HepG2 (cell line): Measurements from ENCODE around the gene CDA. TPM values are rescaled to one million over a fixed set of nuclear protein-coding genes. Genes with fewer than 3 reads are reported as not detected.

Experiments
- ATAC-seq: fragments of 200-7000 bp; cut with Tn5 transposase; 3 replicates; pipeline ENCODE4 v1.9.1; 2020; ENCODE audit warnings: mild to moderate bottlenecking, moderate library complexity
- BruUV-seq: library from RNA; stranded (reverse); fragments of 400-500 nt; replicated peaks from 2 replicates; lab custom pipeline; 2021; lab: Mats Ljungman, UMichigan
- CTCF ChIA-PET: fragments of 300-600 bp; formaldehyde crosslinking; extraction: SDS; loops from one replicate; lab custom pipeline; 2021; ENCODE audit warnings: low total read pairs, inconsistent platforms, low intra/inter-chr PET ratio; lab: Yijun Ruan, JAX
- POLR2A ChIA-PET: fragments of 350-600 bp; sonication (Branson Sonifier 250); formaldehyde crosslinking; loops from one replicate; lab custom pipeline; 2020; ENCODE audit warnings: antibody characterized with exemption, inconsistent platforms; lab: Yijun Ruan, JAX
- DNase-seq: peaks from one replicate; pipeline ENCODE4 v3.0.0-alpha.2; 2015; ENCODE audit warnings: low spot score
- FAIRE-seq: peaks from 3 replicates; lab custom pipeline; 2011; peaks lifted over from hg19 to GRCh38; lab: Jason Lieb, UNC
- H2AFZ ChIP-seq: one replicate; pipeline ENCODE4 v1.6.1; 2011; ENCODE audit warnings: low read length, inconsistent platforms
- H3K27ac ChIP-seq: fragments of 300-600 bp; 3 replicates; pipeline ENCODE4 v1.8.0; 2011; ENCODE audit warnings: mixed run types, mild to moderate bottlenecking, mixed read lengths, low read length, inconsistent platforms; ENCODE audit not compliant: insufficient read depth; ENCODE audit errors: extremely low read length
- H3K27me3 ChIP-seq, 2 experiments: fragments of 200-600 bp in 1 of 2; 2 replicates in 1 of 2; 3 replicates in 1 of 2; pipeline versions ENCODE4 v1.6.0 to v1.8.0; 2011; ENCODE audit warnings: low read length in 2 of 2, mild to moderate bottlenecking in 2 of 2, moderate library complexity in 2 of 2, inconsistent platforms in 1 of 2; ENCODE audit not compliant: insufficient read depth in 2 of 2, control insufficient read depth in 1 of 2
- H3K36me3 ChIP-seq, 2 experiments: fragments of 200-600 bp in 1 of 2; replicated peaks in 1 of 2; 2 replicates in 1 of 2; 3 replicates in 1 of 2; pipeline versions ENCODE4 v1.5.1 to v1.8.0; 2011; ENCODE audit warnings: low read length in 2 of 2, inconsistent platforms in 1 of 2; ENCODE audit not compliant: insufficient read depth in 2 of 2, control insufficient read depth in 1 of 2
- H3K4me1 ChIP-seq: 2 replicates; pipeline ENCODE4 v1.5.1; 2012; ENCODE audit warnings: low read length, inconsistent platforms; ENCODE audit not compliant: insufficient read depth
- H3K4me2 ChIP-seq: 2 replicates; pipeline ENCODE4 v1.6.0; 2011; ENCODE audit warnings: low read depth, low read length, inconsistent platforms
- H3K4me3 ChIP-seq, 3 experiments: fragments of 200-600 bp in 1 of 3; sonication (generic), shearing (Covaris generic) in 1 of 3; replicated peaks in 1 of 3; 2 replicates each; pipeline ENCODE4 v1.5.1; 2011 to 2016; ENCODE audit warnings: low read length in 3 of 3, inconsistent platforms in 2 of 3, low read depth in 2 of 3, mild to moderate bottlenecking in 2 of 3, control low read depth in 1 of 3, mixed read lengths in 1 of 3; ENCODE audit not compliant: insufficient read depth in 1 of 3
- H3K79me2 ChIP-seq: one replicate; pipeline ENCODE4 v1.6.1; 2011; ENCODE audit warnings: low read length, inconsistent platforms; ENCODE audit not compliant: insufficient read depth
- H3K9ac ChIP-seq: 2 replicates; pipeline ENCODE4 v1.6.0; 2011; ENCODE audit warnings: mild to moderate bottlenecking, low read depth, low read length, inconsistent platforms; ENCODE audit not compliant: insufficient read depth
- H3K9me3 ChIP-seq: 2 replicates; pipeline ENCODE4 v1.5.1; 2012; ENCODE audit warnings: mild to moderate bottlenecking, low read length
- H4K20me1 ChIP-seq: 2 replicates; pipeline ENCODE4 v1.6.0; 2011; ENCODE audit warnings: inconsistent platforms, mild to moderate bottlenecking, low read length, moderate library complexity; ENCODE audit not compliant: insufficient read depth
- ATF7 ChIP-seq, 2 experiments: fragments of 450-650 bp in 1 of 2; sonication (generic) in 1 of 2; formaldehyde crosslinking in 1 of 2; IDR thresholded peaks; 2 replicates each; pipeline versions ENCODE4 v1.4.0 to v1.6.1; 2016 to 2020; ENCODE audit warnings: antibody characterized with exemption in 1 of 2, mild to moderate bottlenecking in 1 of 2, missing genetic modification reagents in 1 of 2
- CEBPG ChIP-seq: IDR thresholded peaks from 2 replicates; pipeline ENCODE4 v1.6.1; 2016
- CREB1 ChIP-seq, 2 experiments: fragments of 450-650 bp in 1 of 2; IDR thresholded peaks; 2 replicates each; pipeline ENCODE4 v1.6.1; 2016 to 2017; ENCODE audit warnings: control low read depth in 1 of 2, mild to moderate bottlenecking in 1 of 2, missing compliant biosample characterization in 1 of 2, missing genetic modification characterization in 1 of 2
- CTCF ChIP-seq: sonication (generic); formaldehyde crosslinking; IDR thresholded peaks from 2 replicates; pipeline ENCODE4 v1.5.0; 2020; ENCODE audit warnings: mild to moderate bottlenecking, missing genetic modification reagents, moderate library complexity
- FOXP1 ChIP-seq, 2 experiments: fragments of 450-650 bp in 1 of 2; IDR thresholded peaks; 2 replicates each; pipeline ENCODE4 v1.6.1; 2017 to 2018; ENCODE audit warnings: antibody characterized with exemption in 1 of 2
- RAD21 ChIP-seq: fragments of 450-650 bp; formaldehyde crosslinking; IDR thresholded peaks from 2 replicates; pipeline ENCODE4 v1.5.0; 2020; ENCODE audit warnings: mild to moderate bottlenecking
- RNF2 ChIP-seq: fragments of 450-650 bp; conservative IDR thresholded peaks from 2 replicates; pipeline ENCODE4 v1.6.1; 2016; ENCODE audit warnings: low read depth
- SMC3 ChIP-seq: IDR thresholded peaks from 2 replicates; pipeline ENCODE4 v1.6.1; 2011; ENCODE audit warnings: low read length, improper control_type of control experiment
- STAG1 ChIP-seq: sonication (generic); formaldehyde crosslinking; IDR thresholded peaks from 2 replicates; pipeline ENCODE4 v1.4.0; 2020; ENCODE audit warnings: missing genetic modification reagents
- ZNF124 ChIP-seq: sonication (generic); formaldehyde crosslinking; IDR thresholded peaks from 2 replicates; pipeline ENCODE4 v1.4.0; 2020; ENCODE audit warnings: missing genetic modification reagents
- WGBS: methylation state at CpG from one replicate; pipeline ENCODE4 v1.1.6; 2017; ENCODE audit warnings: low lambda C conversion rate; 5-methylcytosine and 5-hydroxymethylcytosine counted together
- in situ Hi-C: cut with HindIII; loops from 2 replicates; pipeline ENCODE4 v1.10.0; 2017; ENCODE audit warnings: low pct_unique_long_range_greater_than_20kb; ENCODE audit not compliant: extremely low pct_ligation_motif_present
- intact Hi-C: fragments of 100-400 bp; cut with micrococcal nuclease; formaldehyde crosslinking; loops from one replicate; pipeline ENCODE4 v1.10.0; 2022; ENCODE audit not compliant: unreplicated experiment
- polyA plus RNA-seq, 8 experiments: library from polyadenylated mRNA; depleted of rRNA in 3 of 8; stranded (reverse) in 7 of 8; unstranded in 1 of 8; fragments of >200 nt; fragmentation: Illumina TruSeq in 4 of 8; extraction: Trizol in 4 of 8; gene quantifications; 2 replicates each; pipeline versions ENCODE4 v1.2.1 to v1.2.3, GENCODE V29; 2011 to 2016; ENCODE audit warnings: low read depth in 4 of 8, missing spikeins in 1 of 8, mixed read lengths in 1 of 8; ENCODE audit not compliant: insufficient read depth in 1 of 8
- total RNA-seq, 5 experiments: library from RNA; depleted of rRNA; stranded (reverse); fragments of >200 nt; fragmentation: Illumina TruSeq; extraction: Trizol; gene quantifications; 2 replicates each; pipeline ENCODE4 v1.2.3, GENCODE V29; 2016; ENCODE audit warnings: low read depth in 1 of 5

Gene CDA
- total and polyA plus RNA-seq, 2 of the 13 experiments (the other 11 are each of a cell fraction or from before 2014, with no cell fraction given), result 0.66 to 2.1 TPM

DNA sequence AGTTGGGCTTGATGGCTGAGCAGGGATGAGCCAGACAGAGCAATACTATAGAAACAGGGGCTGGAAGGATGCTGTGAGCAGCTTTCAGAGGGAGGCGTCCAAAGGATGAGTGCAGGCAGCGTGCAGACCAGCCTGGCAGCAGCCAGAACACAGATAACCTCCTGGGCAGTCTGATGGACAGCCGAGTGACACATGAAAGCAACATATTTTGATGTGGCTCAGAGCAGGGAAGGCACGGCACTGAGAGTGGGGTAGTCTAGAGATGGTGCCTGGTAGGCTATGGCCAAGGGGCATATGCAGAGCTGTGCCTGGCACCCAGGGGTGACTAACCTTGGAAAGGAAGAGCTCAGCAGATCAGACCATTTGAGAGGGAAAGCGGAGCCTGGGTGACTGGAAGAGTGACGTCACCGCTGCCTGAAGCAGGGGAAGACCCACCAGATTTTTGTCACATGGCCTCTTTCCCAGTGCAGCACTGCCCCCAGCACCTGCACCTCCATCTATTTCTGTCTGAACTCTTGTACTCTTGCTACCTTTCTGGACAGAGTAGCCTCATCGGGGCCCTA lies 48.0 kb downstream of the CDA start:
- POLR2A ChIA-PET, result no interaction called here
- no peak for FAIRE-seq

GRCh38 chr1:20640183-20640597 lies 51.3 kb downstream of the CDA start:
- no peaks in the 10 kb centered on the region for H3K27me3 ChIP-seq
- H3K9ac ChIP-seq, result no peak overlapping the region
- POLR2A ChIA-PET, result no interaction called here
- ATAC-seq (peak; percentile 76), DNase-seq (peak; percentile 39), FAIRE-seq (peak; percentile 76)
- CTCF ChIA-PET, result interaction anchor here (0.7 to 2.9 kb wide), 4 partner anchors 64 to 118 kb away, joined by 3 to 33 read pairs (median 8); no protein-coding TSS in a partner anchor
- H4K20me1 ChIP-seq, result no peaks in the 10 kb centered on the region
- in situ Hi-C loops, result no loop called here
- WGBS, result 19% methylated on average over 6 of the region's 6 CpGs
- H3K27ac ChIP-seq, result no peak overlapping the region
- peaks cover 3 to 8% of the 10 kb centered on the region in 2 experiments; a peak in 2 of 5 replicates for H3K36me3 ChIP-seq
- H3K9me3 ChIP-seq, result no peaks in the 10 kb centered on the region
- no peaks in the 10 kb centered on the region for H3K4me1 ChIP-seq
- no peak overlapping the region for H3K4me3 ChIP-seq
- intact Hi-C loops, result loop anchor here (1.0 kb wide), 2 partner anchors 65 to 118 kb away; no protein-coding TSS in a partner anchor
- peak; percentile 88 for TF ChIP-seq SMC3
- no peak for TF ChIP-seq FOXP1 (IDR thresholded peaks at IDR 0.05)
- TF ChIP-seq FOXP1 (CRISPR knock-in tag; IDR thresholded peaks at IDR 0.05), result 0 out of 2 replicates have a peak, but pooled peaks have one; percentile 13
- no peak for TF ChIP-seq ZNF124 (CRISPR knock-in tag)
- TF ChIP-seq STAG1 (CRISPR knock-in tag), result peak; percentile 78
- no peak for TF ChIP-seq ATF7 (IDR thresholded peaks at IDR 0.05)
- no peak for TF ChIP-seq ATF7 (CRISPR knock-in tag; IDR thresholded peaks at IDR 0.05)
- TF ChIP-seq RAD21 (CRISPR knock-in tag), result peak; percentile 80
- TF ChIP-seq CEBPG (CRISPR knock-in tag), result peak; percentile 12; the same call in 1 of the 2 replicates
- TF ChIP-seq CTCF, result peak; percentile 80
- TF ChIP-seq, all 625 proteins: peak for 6
- Histone ChIP-seq H3K79me2 (no peaks in the 10 kb centered on the region), H3K4me2 (no peak overlapping the region), H2AFZ (no peak overlapping the region)
- no TSS peak for BruUV-seq

More for the DNA sequence above, 48.0 kb downstream of the CDA start:
- Histone ChIP-seq H3K9me3 (no peaks in the 10 kb centered on the region), H4K20me1 (no peaks in the 10 kb centered on the region), H3K4me1 (peaks cover 21% of the 10 kb centered on the region), H3K9ac (no peak overlapping the region), H3K27ac (no peak overlapping the region), H3K36me3 (peaks cover 3 to 6% of the 10 kb centered on the region in 2 experiments; a peak in 2 of 5 replicates), H3K27me3 (no peaks in the 10 kb centered on the region), H2AFZ (no peak overlapping the region)
- intact Hi-C loops, result no loop called here
- DNase-seq (no peak), ATAC-seq (no peak)
- WGBS, result 83% methylated on average over 7 of the region's 8 CpGs
- no TSS peak for BruUV-seq
- in situ Hi-C loops, result loop anchor here (5.0 kb wide), 2 partner anchors 60 to 105 kb away; no protein-coding TSS in a partner anchor
- peak; percentile 71 for TF ChIP-seq CREB1 (IDR thresholded peaks at IDR 0.05)
- TF ChIP-seq CREB1 (CRISPR knock-in tag; IDR thresholded peaks at IDR 0.05), result no peak
- no peak for TF ChIP-seq RNF2
- TF ChIP-seq, all 625 proteins: peak for 1
- no peak overlapping the region for H3K4me2 ChIP-seq
- CTCF ChIA-PET, result no interaction called here
- no peak overlapping the region for H3K4me3 ChIP-seq
- no peaks in the 10 kb centered on the region for H3K79me2 ChIP-seq
